NT2/D1 (cell line): ENCODE data around the gene ALDH1A1.

Experiments
- SUZ12 ChIP-seq: IDR thresholded peaks from 2 replicates; pipeline ENCODE4 v1.6.1; 2011; ENCODE audit not compliant: insufficient read length, insufficient read depth; ENCODE audit errors: extremely low read depth
- YY1 ChIP-seq: IDR thresholded peaks from 2 replicates; pipeline ENCODE4 v1.6.1; 2011; ENCODE audit not compliant: insufficient read length, insufficient read depth
- ZNF274 ChIP-seq: IDR thresholded peaks from 2 replicates; pipeline ENCODE4 v1.6.1; 2011; ENCODE audit warnings: mild to moderate bottlenecking, low read depth, low read length

GRCh38 chr9:72928042-72928507, 24.8 kb downstream of the ALDH1A1 start:
- TF ChIP-seq ZNF274 = no peak
- no peak for TF ChIP-seq SUZ12
- TF ChIP-seq YY1 = no peak
